GM06990 (cell line): ENCODE data around the gene DPH1.

ENCODE experiments used
- DNase-seq: peaks from one replicate; pipeline ENCODE4 v3.0.0-alpha.2; 2011; ENCODE audit not compliant: insufficient read length; ENCODE audit errors: extremely low read depth
- H3K27me3 ChIP-seq: replicated peaks from 2 replicates; pipeline ENCODE4 v1.6.0; 2011; ENCODE audit warnings: low read length; ENCODE audit not compliant: control insufficient read depth, insufficient read depth
- H3K36me3 ChIP-seq: 2 replicates; pipeline ENCODE4 v1.5.1; 2011; ENCODE audit warnings: low read length; ENCODE audit not compliant: control insufficient read depth, insufficient read depth
- H3K4me3 ChIP-seq: replicated peaks from 2 replicates; pipeline ENCODE4 v1.5.1; 2011; ENCODE audit warnings: low read depth, mild to moderate bottlenecking, control low read depth, low read length
- CTCF ChIP-seq: IDR thresholded peaks from 2 replicates; pipeline ENCODE4 v1.5.1; 2011; ENCODE audit warnings: low read length, control low read depth, mild to moderate bottlenecking, inconsistent platforms; ENCODE audit not compliant: insufficient read depth, poor library complexity, severe bottlenecking

Gene DPH1

GRCh38 chr17:2047590-2047989, 17.6 kb downstream of the DPH1 start:
- H3K4me3 ChIP-seq: no peak overlapping the region
- H3K27me3 ChIP-seq: no peaks in the 10 kb centered on the region
- H3K36me3 ChIP-seq: peaks cover 5% of the 10 kb centered on the region
- no peak for DNase-seq
- TF ChIP-seq CTCF: no peak

- DNase-seq: no peak
- H3K4me3 ChIP-seq: peak overlapping the region; percentile 66; the same call in 1 of the 2 replicates
- H3K27me3 ChIP-seq: no peaks in the 10 kb centered on the region
- H3K36me3 ChIP-seq: peaks cover 5% of the 10 kb centered on the region
- TF ChIP-seq CTCF: no peak
Measured at GRCh38 chr17:2048805-2049204, 18.9 kb downstream of the DPH1 start.

GRCh38 chr17:2049333-2050299, 19.7 kb downstream of the DPH1 start:
- Histone ChIP-seq H3K36me3 (no peaks in the 10 kb centered on the region), H3K4me3 (peak overlapping the region; percentile 66), H3K27me3 (no peaks in the 10 kb centered on the region)
- DNase-seq: peak; percentile 91
- no peak for TF ChIP-seq CTCF

GRCh38 chr17:2050300-2051060, 20.5 kb downstream of the DPH1 start:
- Histone ChIP-seq H3K36me3 (no peaks in the 10 kb centered on the region), H3K27me3 (no peaks in the 10 kb centered on the region), H3K4me3 (peak overlapping the region; percentile 50)
- TF ChIP-seq CTCF: no peak
- DNase-seq: peak; percentile 74

GRCh38 chr17:2051061-2051932, 21.3 kb downstream of the DPH1 start:
- TF ChIP-seq CTCF: no peak
- Histone ChIP-seq H3K4me3 (peak overlapping the region; percentile 50), H3K27me3 (no peaks in the 10 kb centered on the region), H3K36me3 (no peaks in the 10 kb centered on the region)
- no peak for DNase-seq
